Stimulated activated CD4-positive, alpha-beta T cell treated with anti-CD3 and anti-CD28 coated beads, TNF-alpha, amount 100 ng/mL, for 1 hour (primary cell): ENCODE results near the gene ALX4.

Experiments used
- DNase-seq, 3 donors: peaks; one replicate each; pipeline ENCODE4 v3.0.0-alpha.2; 2020; ENCODE audit warnings: low read depth in 3 of 3, low spot score in 1 of 3

Gene ALX4

DNA sequence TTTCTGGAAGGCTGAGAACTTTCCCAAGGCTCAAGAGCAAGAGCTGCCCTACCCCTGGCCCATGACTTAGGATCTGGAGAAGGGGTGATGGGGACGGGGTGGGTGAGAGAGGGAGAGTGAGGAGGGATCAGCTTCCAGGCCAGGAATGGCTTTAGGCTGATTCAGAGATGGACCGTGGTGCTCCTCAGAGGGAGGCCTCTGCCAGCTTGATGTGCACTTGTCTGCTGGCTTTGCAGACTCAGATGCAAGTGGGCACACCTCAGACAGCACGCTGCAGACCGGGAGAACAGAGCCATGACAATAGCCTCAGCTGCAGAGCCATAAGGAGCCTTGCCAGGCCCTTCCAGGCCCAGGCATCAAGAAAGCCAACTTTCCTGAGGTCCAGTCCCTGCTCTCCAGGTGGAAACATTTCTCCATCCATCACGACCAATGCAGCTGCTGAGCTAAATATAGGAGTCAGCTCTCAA is 41.3 kb downstream of the ALX4 start:
- no peak for DNase-seq

DNA sequence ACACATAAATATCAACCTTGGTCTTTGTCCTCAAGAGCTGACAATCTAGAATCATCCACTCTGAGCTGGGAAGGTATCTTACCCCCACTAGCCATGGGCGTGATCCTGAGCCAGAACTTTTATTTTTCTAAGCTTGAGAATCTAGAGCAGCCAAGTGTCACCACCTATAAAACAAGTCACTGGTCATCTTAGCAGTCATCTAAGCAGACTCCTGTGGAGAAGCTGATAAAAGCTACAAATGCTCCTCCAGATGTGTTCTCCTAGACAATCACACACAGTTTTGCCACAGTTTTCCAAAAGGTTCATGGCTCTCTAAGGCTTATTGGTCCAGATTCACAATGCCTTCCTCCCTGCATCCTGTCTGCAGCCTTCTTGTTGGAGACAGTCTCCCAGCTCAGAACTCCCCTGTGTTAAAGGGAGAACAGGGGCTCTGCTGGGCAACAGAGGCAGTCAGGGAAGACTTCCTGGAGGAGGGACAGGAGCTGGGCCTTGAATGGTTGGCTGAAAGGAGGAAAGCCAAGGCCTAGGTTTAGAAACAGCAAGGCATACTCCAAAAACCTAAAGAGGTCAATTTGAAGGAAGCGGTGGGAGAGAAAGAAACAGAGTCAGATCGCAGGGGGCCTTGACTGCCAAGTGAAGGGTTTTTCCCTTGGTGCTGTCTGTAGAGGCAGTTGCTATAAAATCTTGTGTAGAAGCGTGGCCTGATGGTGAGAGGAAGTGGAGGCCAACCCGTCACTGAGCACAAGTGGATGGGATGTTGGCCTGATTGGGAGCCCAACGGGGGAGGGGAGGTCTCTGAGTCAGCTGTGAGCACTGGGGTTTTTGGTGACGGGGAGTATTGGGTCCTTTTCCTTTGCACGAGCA is 42.0 kb downstream of the ALX4 start:
- DNase-seq: no peak

DNA sequence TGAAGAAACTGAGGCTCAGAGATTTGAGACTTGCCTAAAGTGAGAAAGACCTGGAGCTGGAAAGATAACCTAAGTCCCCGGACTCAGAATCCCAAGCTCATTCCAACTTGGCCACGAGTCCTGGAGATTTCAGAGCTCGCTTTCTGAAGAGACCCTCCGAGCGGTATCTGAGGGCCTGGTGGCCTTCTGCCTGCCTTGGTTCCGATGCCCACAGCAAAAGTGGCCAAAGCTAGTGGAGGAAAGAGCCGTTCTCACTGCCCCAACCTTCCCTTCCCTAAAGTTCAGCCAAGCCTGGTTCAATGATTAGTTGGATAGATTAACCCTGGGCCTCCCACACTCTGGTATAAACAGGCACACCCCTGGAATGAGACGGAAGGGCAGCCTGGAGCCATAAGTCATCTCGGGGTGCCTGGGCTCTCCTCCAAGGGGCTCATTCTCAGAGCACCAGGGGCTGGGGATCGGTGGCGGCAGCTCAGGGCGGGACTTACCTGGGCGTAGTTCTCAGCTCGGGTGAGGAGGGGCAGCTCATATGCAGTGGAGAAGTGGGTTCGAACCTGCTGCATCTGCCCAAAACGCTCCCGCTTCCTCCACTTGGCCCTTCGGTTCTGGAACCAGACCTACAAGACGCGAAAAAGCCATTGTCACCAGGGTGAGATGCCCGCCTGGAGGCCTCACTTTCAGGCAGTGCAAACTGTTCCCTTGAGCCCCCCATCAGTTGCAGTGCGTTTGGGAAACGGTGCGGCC is 42.8 kb downstream of the ALX4 start:
- DNase-seq: no peak

DNA sequence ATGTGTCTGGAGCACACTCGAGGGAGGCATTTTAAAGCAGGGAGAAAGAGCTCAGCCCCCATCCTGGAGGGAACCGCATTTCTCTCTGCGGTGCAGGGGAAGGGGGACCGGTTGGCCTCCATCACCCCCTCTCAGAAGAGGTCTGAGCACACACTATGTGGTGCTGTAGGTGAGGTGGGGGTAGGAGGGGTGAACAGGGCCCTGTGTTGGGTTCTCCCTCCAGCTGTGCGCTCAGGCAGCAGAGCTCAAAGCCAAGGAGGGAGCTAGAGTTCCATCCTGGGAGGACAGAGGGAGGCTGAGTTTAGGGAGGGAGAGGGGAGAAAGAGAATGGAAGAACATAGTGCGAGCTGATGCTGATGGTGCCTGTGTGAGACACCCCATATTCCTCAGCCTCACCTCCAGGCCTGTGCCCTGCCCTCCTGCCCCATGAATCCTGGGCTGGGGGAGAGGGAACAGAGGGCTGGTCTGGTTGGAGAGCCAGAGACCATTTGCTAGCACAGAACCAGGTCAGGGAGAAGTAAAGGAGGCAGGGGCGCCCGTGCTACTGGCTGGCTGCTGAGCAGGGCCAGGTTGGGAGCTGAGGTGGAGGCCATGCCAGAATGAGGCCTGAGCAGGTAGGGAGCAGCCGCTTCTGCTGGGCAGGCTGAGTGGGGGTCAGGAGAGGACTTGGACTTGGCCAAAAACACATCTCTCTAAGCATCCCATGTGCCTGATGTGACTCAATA is 43.7 kb downstream of the ALX4 start:
- no peak for DNase-seq

DNA sequence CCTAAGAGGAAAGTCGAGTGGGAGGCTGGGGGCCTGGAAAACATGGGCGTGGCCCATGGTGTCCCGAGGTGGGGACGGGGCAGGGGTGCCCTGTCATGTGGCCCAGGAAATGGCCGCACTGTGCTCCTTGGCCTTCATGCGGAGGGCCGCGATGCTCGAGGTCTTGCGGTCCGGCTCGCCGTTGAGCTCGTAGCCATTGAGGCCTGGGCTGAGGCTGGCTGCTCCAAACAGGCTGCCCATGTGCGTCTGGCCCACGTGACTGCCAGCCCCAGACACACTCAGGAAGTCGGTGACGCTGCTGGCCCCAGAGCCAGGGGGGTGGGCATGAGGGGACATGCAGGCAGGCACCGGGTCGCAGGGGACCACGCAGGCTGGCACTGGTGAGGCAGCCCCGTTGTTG is 45.2 kb downstream of the ALX4 start:
- no peak for DNase-seq

DNA sequence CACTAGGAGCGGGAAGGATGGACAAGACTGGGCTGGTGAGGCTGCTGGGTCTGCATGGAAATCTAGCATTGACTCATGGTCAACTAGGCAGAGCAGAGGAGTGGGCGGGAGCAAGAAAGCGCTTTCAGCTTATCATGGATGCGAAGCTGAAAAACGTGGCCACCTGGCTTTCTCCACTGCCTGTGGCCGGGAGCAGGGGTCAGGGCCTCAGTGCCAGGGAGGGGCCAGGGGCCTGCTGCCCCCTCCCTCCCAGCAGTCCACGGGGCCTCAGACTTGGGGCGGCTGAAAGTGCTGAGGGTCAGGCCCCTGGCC is 45.5 kb downstream of the ALX4 start:
- no peak for DNase-seq

DNA sequence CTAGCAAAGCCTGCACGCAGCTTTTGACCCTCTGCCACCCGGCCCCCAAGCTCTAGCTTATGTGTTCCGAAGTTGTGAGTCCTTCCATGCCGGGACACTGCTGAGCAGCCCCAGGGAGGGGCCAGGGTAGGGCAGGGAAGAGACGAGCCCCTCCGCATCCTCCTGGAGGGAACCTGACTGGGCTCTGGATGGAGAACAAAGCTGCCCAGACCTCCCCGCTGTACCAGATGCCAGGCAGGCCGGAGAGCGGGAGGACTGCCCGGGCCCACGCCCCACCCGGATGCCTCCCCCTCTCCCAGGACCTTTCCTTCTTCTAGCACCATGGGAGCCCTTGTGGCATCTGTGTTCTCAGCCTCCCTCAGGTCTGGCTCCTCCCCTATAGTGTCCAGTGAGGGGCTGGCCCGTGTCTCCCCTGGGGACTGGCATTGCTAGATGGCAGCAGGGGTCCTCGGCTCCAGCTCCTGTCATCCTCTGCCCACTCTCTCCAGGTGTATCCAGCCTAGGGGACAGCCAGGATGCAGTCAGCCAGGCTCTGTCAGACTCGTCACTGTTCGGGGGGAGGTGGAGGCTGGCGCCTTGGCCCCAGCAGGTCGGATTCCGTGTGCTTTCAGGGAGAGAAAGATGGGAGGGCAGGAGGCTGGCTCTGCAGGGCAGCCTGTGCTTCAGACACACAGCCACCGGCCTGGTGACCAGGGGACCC is 46.1 kb downstream of the ALX4 start:
- no peak for DNase-seq

DNA sequence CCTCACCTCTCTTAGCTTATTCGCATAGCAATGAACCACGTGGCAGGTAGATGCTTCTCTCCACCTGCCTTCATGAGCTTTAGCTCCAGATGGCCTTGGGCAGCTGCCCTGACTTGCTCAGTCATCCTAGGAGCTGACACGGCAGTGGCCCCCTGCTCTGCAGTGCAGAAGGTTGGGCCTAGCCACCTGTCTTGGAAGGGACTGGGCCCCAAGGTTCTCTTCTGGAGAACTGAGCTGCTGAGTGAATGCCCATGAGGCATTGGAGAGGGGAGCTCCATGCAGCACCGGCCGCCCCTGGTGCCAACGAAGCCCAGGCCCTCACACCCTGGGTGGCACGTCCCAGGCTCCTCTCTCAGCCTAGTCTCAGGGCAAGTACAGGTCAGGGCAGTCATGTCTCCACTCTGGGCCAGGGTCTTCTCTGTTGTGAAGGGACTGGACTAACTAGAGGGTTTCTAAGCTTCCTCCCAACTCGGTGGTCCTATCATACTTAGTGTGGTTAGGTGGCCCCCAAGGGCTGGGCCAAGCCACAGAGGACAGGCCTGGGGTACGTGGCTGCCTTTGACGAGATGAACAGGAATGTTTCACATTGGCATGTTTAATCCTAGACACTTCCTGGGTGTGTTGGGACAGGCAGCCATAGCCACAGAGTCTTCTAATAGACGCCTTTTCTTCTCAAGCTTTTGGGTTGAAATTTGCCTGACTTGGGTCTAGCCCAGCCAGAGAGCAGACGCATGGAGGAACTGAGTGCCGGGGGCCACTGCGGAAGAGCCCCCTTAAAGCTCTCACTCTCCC is 47.9 kb downstream of the ALX4 start:
- DNase-seq: no peak

DNA sequence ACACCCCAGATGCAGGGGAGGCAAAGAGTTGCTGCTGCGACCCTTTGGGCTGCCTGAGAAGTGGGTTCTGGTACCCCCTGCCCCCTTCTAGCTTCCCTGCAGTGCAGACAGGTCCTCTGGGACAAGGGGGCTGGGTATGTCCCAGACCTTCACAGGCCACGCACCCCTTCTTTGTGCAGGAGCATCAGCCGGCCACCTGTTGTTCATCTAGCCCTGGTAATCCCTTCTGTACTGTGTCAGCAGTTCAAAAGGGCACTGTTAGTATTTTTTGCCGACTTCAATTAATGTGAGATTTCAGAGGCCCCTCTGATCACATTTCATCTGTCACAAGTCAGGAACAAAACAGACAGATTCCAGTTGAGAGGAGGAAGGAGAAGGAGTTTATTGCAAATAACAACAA is 49.9 kb downstream of the ALX4 start:
- DNase-seq: no peak

DNA sequence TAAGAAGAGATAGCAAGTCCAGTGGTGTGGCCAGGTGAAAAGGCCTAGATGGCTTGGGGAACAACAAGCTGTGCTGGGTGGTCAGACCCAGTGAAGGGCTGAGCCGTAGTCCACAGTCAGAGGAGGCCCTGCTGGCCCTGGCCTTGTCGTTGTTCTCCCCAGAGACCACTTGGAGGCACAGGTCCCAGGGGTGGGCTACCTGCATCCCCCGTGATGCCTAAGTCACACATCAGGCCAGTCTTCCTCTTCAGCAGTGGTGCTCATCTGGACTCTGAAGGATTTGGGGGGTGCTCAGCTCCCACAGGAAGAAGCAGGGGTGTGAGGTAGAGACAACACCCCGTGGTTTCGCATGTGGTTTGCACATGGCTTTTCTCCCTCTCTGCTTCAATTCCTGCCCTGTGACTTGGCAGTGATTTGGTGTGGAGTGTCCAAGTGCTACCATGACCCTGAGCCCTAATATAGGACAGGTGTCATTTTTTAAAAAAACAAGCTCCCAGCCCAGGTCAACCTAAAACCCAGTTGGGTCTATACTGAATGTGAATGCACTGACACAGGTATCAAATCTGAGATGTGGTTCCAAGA is 51.0 kb downstream of the ALX4 start:
- no peak for DNase-seq

DNA sequence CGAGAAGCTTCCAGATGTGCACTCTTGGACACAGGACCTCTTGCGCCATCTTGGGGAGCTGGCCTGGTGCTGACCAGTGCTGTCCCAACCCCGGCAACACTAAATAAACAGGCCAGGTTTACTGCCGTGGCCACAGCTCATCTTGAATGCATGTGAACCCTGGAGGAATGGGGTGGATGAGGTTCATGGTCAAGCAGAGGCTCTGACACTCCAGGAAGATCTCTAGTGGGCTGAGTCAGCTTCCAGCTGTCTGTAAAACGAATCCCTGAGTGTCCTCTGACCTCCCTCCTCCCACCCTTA is 51.8 kb downstream of the ALX4 start:
- DNase-seq: no peak

DNA sequence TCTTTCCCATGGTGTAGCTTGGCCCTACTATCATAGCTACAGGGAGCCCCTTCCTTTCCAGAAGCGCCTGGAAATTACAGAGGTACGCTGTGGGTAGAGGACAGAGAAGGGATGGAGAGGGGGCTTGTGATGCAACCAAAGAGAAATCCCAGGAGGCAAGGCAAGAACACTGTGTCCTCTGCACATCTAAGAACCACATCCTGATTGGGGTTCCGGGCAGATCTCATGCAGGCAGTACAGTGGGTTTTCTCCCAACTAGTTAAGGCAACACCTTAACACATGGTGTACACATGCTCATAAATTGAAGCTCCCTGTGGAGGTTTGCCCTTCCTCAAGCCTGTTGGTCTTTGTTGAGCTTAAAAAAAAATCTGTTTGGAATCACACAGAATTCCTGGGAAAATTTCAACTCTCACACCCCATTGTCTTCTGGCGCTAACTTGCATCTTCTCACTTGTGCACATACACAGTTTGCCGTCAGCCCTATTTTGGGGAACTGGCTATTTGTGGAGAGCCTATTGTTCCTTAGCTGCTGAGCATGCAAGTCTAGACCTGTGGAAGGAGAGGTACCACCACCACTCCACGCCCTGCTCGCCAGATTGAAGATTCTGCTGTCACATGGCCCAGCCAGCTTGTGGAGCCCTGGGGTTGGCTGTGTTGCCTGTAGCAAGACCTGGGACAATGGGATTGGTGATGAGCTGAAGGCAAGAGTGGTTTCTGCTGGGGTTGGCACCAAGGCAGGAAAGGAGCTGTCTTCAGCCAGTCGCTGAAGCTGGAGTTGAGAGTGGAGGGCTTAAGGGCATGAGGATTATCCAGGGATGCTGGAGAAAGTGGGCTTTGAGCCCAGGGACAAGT is 52.4 kb downstream of the ALX4 start:
- no peak for DNase-seq

DNA sequence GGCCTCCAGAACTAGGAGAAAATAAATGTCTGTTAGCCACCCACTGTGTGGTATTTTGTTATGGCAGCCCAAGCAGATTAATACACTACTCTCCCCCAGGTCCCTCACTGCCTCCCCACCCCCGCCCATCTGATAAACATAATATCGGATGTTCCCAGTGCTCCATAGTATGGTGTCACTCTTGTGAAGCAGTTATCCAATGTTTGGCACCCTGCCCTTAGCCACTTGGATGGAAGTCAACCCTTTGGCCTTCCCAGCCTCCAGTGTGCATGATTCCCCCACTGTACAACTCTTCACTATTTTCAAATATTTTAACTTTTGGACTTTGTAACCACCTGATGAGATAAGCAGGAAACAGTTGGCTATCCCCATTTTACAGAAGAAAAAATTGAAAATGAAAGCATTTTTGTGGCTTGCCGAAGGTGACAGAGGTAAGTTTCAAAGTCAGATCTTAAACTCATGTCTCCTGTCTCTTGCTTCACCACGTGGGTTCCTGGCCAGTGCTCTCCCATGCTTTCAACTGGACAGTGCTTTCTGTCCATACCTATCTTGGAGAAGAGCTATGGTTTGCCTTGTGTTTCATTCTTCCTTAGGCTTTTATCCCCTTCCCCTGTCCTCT is 53.2 kb downstream of the ALX4 start:
- no peak for DNase-seq

DNA sequence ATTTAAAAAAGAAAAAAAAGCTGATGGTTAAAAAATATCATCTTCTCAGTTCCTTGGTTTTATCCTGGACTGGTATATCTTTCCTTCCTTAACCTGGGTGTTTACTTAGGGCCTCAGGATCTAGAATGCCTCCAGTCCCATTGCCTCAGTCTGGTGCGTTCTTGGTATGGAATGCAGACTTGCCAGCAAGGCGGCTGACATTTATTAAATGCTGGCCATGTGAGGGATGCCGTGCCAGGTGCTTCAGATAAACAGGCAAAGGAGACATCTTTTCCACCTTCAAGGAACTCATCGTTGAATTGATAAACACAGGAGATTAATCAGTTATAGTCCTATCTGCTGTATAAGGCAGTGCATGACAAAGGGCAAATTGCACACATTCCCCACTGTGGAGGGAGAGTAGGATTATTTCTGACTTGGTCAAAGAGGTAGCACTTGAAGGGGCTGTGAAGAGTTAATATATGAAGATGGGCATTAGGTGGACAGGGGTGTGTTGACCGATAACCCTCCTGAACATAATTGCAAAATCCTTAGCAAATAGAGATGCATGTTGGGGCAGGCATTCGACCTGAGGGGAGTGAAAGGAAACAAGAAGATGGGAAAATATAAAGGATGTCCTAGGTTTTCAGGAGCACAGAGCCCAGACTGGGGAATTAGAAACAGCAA is 54.4 kb downstream of the ALX4 start:
- DNase-seq: no peak

DNA sequence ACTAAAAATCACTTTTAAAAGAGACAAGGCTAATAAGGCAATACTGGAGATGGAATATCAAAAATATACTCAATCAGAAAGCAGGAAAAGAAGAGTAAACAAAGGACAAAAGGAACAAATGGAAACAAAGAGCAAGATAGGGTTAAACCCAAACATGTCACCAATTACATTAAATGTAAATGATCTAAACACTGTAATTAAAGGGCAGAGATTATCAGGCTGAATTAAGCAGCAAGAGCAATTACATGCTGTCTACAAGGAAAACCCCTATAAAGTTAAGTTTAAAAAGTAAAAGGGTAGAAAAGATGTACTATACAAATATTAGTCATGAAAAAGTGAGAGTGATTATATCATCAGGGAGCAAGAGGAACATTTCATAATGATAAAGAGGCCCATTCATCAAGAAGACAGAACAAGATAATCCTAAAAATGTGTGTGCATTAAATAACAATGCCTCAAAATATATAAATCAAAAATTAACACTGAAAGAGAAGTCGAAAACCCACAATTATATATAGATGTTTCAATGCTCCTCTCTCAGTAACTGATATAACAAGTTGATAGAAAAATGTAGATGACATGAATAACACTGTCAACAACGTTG is 56.8 kb downstream of the ALX4 start:
- no peak for DNase-seq

DNA sequence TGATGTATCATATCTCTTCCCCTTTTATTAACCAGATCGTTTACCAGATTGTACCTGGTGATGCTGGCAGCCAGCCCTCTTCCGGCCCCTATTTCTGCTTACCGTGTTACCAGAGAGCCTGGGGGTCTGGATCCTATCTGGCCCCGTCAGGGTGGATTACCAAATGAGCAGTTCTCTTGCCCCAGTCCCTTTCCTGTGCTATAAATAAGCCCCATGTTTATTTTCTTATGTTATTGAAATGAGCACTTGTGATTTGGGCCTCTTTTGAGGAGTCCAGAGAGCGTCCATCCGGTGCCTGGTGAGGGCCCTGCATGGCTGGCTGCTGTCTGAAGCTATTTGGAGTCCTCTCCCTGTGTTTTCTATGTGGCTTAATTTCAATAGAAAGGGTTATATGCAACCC is 59.5 kb downstream of the ALX4 start:
- DNase-seq: no peak

DNA sequence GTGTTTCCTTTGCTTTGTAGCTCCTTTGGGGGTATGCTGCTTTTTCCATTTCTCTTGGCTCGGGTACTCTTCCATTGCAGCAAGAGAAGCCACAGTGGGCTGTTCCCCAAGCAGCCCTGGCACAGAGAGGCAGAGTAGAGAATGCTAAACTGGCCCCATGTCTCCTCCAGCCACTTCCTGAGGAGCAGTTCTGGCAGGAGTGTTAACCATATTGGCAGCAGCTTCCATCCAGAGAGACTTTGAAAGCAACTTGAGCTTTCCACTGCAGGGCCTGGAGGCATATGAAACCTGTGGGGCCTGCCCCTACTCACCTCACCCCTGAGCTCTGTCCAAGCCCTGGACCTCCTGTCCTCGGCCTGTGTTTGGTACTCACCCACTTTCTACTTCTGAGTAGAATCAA is 61.8 kb downstream of the ALX4 start:
- DNase-seq: no peak

DNA sequence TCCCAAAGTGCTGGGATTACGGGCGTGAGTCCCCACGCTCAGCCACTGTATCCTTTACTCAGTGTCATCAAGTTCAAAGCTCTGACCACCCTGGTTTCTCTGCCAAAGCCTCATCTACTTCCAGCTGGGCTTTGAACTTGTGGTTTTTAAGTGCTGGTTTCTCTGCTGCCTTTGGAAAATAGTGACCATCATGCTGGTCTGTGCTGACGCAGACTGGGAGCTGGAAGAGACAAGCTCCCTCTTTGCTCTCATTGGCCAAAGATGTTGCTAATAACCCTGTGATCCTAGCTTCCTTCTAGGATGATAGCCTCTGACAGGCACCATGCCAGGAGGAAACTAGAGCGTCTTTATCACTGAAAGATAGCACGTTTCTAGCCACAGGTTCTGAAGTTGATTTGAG is 62.4 kb downstream of the ALX4 start:
- no peak for DNase-seq
